Endodermal cell (in vitro differentiated cells): ENCODE results near the gene CDH13. TPM values are rescaled to one million over a fixed set of nuclear protein-coding genes. Genes with fewer than 3 reads are reported as not detected.
A peak's percentile ranks its signal among the peaks of the same experiment; 100 is the strongest.

Experiments used
- DNase-seq: peaks from one replicate; pipeline ENCODE4 v3.0.0-alpha.2; 2017
- H3K27ac ChIP-seq: 2 replicates; pipeline ENCODE4 v1.5.1; 2013; ENCODE audit warnings: mild to moderate bottlenecking, low read depth, low read length, moderate library complexity
- H3K27me3 ChIP-seq: 2 replicates; pipeline ENCODE4 v1.6.1; 2013; ENCODE audit warnings: mild to moderate bottlenecking, low read length, moderate library complexity; ENCODE audit not compliant: insufficient read depth, control insufficient read depth, poor library complexity, severe bottlenecking
- H3K36me3 ChIP-seq: 2 replicates; pipeline ENCODE4 v1.7.0; 2013; ENCODE audit warnings: mild to moderate bottlenecking, low read length, moderate library complexity; ENCODE audit not compliant: control insufficient read depth, insufficient read depth
- H3K4me1 ChIP-seq: one replicate; pipeline ENCODE4 v1.7.0; 2013; ENCODE audit warnings: low read length; ENCODE audit not compliant: control insufficient read depth, insufficient read depth
- H3K4me3 ChIP-seq: 2 replicates; pipeline ENCODE4 v1.5.1; 2013; ENCODE audit warnings: mild to moderate bottlenecking, low read length, moderate library complexity
- H3K9ac ChIP-seq: 2 replicates; pipeline ENCODE4 v1.6.1; 2013; ENCODE audit warnings: mild to moderate bottlenecking, low read length, moderate library complexity; ENCODE audit not compliant: poor library complexity, severe bottlenecking; ENCODE audit errors: extremely low read depth
- H3K9me3 ChIP-seq: 2 replicates; pipeline ENCODE4 v1.6.1; 2013; ENCODE audit warnings: mild to moderate bottlenecking, low read length, moderate library complexity; ENCODE audit not compliant: control insufficient read depth
- H3K27ac Mint-ChIP-seq: 2 replicates; pipeline ENCODE4 v1.8.0; 2020; ENCODE audit warnings: mixed read lengths
- H3K27me3 Mint-ChIP-seq: 2 replicates; pipeline ENCODE4 v1.8.0; 2021; ENCODE audit warnings: mild to moderate bottlenecking, mixed read lengths; ENCODE audit not compliant: insufficient read depth
- H3K36me3 Mint-ChIP-seq: 2 replicates; pipeline ENCODE4 v1.8.0; 2020; ENCODE audit warnings: low read depth, mixed read lengths
- H3K4me1 Mint-ChIP-seq: 2 replicates; pipeline ENCODE4 v1.8.0; 2020; ENCODE audit warnings: mixed read lengths
- H3K4me3 Mint-ChIP-seq: 2 replicates; pipeline ENCODE4 v1.8.0; 2020; ENCODE audit warnings: mild to moderate bottlenecking, moderate library complexity, mixed read lengths
- H3K9me3 Mint-ChIP-seq: 2 replicates; pipeline ENCODE4 v1.8.0; 2020; ENCODE audit warnings: mild to moderate bottlenecking, mixed read lengths
- WGBS, 2 experiments: methylation state at CpG; one replicate each; pipeline versions ENCODE4 v1.1.5 to v1.1.7; 2013; ENCODE audit warnings: missing lambda C conversion rate in 2 of 2, mixed read lengths in 1 of 2; ENCODE audit not compliant: insufficient coverage in 1 of 2, insufficient read length in 1 of 2; 5-methylcytosine and 5-hydroxymethylcytosine counted together
- total RNA-seq, 2 donors: library from RNA; stranded (reverse); fragmentation: NEBNext Ultra II Directional in 1 of 2; extraction: Animal tissue kit (Norgen Biotek cat#: 25700) in 1 of 2; gene quantifications; 2 replicates in 1 of 2; 3 replicates in 1 of 2; pipeline ENCODE4 v1.2.1, GENCODE V29; 2021
- TF ChIP-seq, protein P1 (sequence below): fragments of 200-600 bp; sonication (generic); conservative IDR thresholded peaks from 2 replicates; pipeline ENCODE4 v1.5.0; 2021; ENCODE audit warnings: antibody characterized with exemption, mild to moderate bottlenecking

Gene CDH13
- total RNA-seq, 2 donors from 2014 or later: 0.86 to 1.8 TPM

GRCh38 chr16:83810901-83811300 lies 1184.1 kb downstream of the CDH13 start:
- peaks cover 15% of the 10 kb centered on the region for H3K4me1 ChIP-seq
- H3K9ac ChIP-seq: no peak overlapping the region
- TF ChIP-seq, protein P1, sequence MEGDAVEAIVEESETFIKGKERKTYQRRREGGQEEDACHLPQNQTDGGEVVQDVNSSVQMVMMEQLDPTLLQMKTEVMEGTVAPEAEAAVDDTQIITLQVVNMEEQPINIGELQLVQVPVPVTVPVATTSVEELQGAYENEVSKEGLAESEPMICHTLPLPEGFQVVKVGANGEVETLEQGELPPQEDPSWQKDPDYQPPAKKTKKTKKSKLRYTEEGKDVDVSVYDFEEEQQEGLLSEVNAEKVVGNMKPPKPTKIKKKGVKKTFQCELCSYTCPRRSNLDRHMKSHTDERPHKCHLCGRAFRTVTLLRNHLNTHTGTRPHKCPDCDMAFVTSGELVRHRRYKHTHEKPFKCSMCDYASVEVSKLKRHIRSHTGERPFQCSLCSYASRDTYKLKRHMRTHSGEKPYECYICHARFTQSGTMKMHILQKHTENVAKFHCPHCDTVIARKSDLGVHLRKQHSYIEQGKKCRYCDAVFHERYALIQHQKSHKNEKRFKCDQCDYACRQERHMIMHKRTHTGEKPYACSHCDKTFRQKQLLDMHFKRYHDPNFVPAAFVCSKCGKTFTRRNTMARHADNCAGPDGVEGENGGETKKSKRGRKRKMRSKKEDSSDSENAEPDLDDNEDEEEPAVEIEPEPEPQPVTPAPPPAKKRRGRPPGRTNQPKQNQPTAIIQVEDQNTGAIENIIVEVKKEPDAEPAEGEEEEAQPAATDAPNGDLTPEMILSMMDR: no peak
- Mint-ChIP-seq H3K27ac (no peak overlapping the region), H3K36me3 (peaks cover 31% of the 10 kb centered on the region), H3K4me3 (no peak overlapping the region), H3K4me1 (peaks cover 57% of the 10 kb centered on the region), H3K27me3 (no peaks in the 10 kb centered on the region), H3K9me3 (no peaks in the 10 kb centered on the region)
- peaks cover 28% of the 10 kb centered on the region for H3K36me3 ChIP-seq
- no peaks in the 10 kb centered on the region for H3K9me3 ChIP-seq
- WGBS, 2 experiments: 100% methylated on average over 1 of the region's 1 CpG; no CpG with 5 or more reads in 1 of the 2 experiments
- no peaks in the 10 kb centered on the region for H3K27me3 ChIP-seq
- no peak for DNase-seq
- H3K27ac ChIP-seq: no peak overlapping the region
- H3K4me3 ChIP-seq: peak overlapping the region; percentile 1

DNA sequence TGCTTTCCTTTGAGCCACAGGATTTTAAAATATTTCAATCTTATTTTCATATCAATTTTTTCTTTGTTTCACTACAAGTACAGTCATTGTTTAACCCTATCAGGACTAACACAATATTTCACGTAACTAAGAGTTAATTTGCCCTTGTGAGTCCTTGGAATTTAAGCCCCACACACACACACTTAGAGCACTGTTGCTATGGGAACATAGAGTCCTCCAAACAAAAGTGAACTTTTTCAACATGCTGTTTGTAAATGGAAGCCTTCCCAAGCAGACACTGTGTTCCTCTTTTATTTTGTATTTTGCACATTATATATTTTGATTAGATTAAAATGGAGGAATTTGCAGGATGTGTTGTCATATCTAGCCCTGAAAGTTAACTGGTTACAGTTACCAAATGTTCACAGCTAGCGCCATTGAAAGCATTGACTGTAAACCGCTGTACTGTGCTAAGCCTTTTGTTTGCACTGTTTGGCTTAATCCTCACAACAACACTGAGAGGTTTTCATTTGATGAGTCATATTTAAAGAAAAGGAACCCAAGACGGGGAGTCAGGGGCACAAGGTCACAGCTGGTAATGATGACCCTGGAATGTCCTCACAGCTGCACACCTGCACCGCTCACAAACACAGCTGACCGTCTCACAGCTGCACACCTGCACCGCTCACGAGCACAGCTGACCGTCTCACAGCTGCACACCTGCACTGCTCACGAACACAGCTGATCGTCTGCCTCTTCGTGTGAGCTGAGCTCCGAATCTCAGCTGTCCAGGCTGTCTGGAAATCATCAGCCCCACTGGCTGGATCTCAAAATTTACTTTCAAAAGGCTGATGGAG lies 1187.3 kb downstream of the CDH13 start:
- TF ChIP-seq, protein P1: no peak
- WGBS, 2 experiments: 74 to 80% methylated on average over 10 to 13 of the region's 13 CpGs
- H3K36me3 Mint-ChIP-seq: peaks cover 28% of the 10 kb centered on the region
- H3K4me1 Mint-ChIP-seq: peaks cover 42% of the 10 kb centered on the region
- no peaks in the 10 kb centered on the region for H3K27me3 Mint-ChIP-seq
- no peaks in the 10 kb centered on the region for H3K9me3 ChIP-seq
- H3K4me1 ChIP-seq: peaks cover 15% of the 10 kb centered on the region
- H3K4me3 Mint-ChIP-seq: no peak overlapping the region
- DNase-seq: no peak
- H3K27ac Mint-ChIP-seq: peak overlapping the region; percentile 72
- peak overlapping the region; percentile 1 for H3K9ac ChIP-seq
- peaks cover 28% of the 10 kb centered on the region for H3K36me3 ChIP-seq
- no peaks in the 10 kb centered on the region for H3K9me3 Mint-ChIP-seq
- H3K27ac ChIP-seq: peak overlapping the region; percentile 33
- no peaks in the 10 kb centered on the region for H3K27me3 ChIP-seq
- no peak overlapping the region for H3K4me3 ChIP-seq

DNA sequence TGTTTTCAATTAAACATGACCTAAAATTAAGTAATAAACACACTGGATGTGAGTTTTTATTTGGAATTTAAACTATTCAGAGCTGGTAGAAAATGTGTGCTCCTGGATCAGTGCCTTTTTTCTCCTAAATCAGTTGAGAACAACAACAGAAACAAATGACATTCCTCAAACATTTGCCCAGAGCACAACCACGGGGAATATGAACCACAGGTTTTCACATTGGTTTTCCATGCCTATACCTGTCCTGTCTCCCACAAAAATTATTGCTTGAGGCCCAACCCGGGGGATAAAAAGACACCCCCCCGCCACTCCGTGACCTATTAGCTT lies 1187.9 kb downstream of the CDH13 start:
- DNase-seq: no peak
- Histone ChIP-seq H3K4me3 (no peak overlapping the region), H3K4me1 (peaks cover 15% of the 10 kb centered on the region), H3K27ac (no peak overlapping the region), H3K9ac (no peak overlapping the region), H3K27me3 (no peaks in the 10 kb centered on the region), H3K36me3 (peaks cover 28% of the 10 kb centered on the region), H3K9me3 (no peaks in the 10 kb centered on the region)
- Mint-ChIP-seq H3K27me3 (no peaks in the 10 kb centered on the region), H3K27ac (no peak overlapping the region), H3K9me3 (no peaks in the 10 kb centered on the region), H3K36me3 (peaks cover 26% of the 10 kb centered on the region), H3K4me1 (peaks cover 40% of the 10 kb centered on the region), H3K4me3 (no peak overlapping the region)
- WGBS, 2 experiments: 70 to 90% methylated on average over 1 to 4 of the region's 4 CpGs
- TF ChIP-seq, protein P1: no peak
